Measurements from ENCODE around the gene NXN. TPM values are rescaled to one million over a fixed set of nuclear protein-coding genes. Genes with fewer than 3 reads are reported as not detected.

NXN gene
- total RNA-seq (2021; ENCODE audit: unreplicated experiment) (126 TPM), Bru-seq, nascent RNA (percentile 83 among the genes with signal in this experiment), BruChase-seq, experiment 1, labeled RNA remaining after a 2-hour chase (percentile 78 among the genes with signal in this experiment), BruChase-seq, experiment 2, labeled RNA remaining after a 6-hour chase (percentile 86 among the genes with signal in this experiment)
- 134 TPM for polyA plus RNA-seq (2012; ENCODE audit: insufficient read length)
- long read RNA-seq, transcript NXN-204 (2 exons, 1,047 nt): minor isoform, 12 of 279 reads
- long read RNA-seq, transcript NXN-201 (8 exons, 3,036 nt): major isoform, 155 of 279 reads
- long read RNA-seq, partial matches to known transcripts: 95 of 279 reads
- long read RNA-seq, other reads (novel, unspliced or antisense): 17 of 279 reads

DNA sequence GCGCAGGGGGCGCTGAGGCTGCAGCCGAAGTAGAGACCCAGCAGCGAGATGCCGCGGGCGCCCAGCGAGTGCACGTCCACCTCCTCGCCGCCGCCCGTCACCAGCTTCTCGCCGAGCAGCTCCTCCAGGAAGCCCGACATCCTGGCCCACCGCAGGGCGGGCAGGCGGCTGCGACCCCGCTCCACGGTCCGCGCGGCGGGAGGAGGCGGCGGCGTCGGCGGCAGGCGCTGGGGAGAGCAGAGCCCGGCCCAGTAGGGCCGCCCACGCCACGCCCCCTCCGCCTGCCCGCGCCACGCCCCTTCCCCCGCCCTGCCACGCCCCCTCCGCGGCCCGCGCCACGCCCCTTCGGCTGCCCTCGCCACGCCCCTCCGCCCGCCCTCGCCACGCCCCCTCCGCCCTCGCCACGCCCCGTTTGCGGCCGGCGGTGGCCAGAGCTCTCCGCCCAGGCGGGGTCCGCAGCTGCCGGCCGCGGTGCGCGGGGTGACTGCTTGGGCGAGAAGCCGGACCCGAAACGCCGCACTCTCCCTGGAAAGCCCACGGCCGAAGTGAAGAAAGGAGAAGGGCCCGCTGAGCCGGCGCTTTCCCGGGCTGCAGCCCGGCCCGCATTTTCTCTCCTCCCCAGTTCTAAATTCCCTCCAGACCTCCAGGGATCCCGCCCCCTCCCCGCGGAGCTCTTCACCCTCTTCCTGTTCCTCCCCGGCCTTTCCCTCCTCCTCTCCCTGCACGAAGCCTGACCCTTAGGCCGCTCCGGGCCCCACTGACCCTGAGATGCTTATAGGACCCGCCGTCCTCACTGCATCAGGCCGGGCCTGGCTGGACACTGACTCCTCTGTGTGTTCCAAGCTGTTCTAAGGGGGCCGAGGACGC, at the start of gene NXN:
Gene NXN, minus strand, starts transcription at position 238 of the 867 bp plus-strand sequence.
- in situ Hi-C loops (cut with HindIII; ENCODE audit: low pct_unique_long_range_greater_than_20kb, low sequenced_read_pairs) (no loop called here), intact Hi-C loops (cut with micrococcal nuclease; ENCODE audit: unreplicated experiment) (loop anchor here (5.0 kb wide), 1 partner anchor 182 kb away; no protein-coding TSS in a partner anchor)
- no peaks in the 10 kb centered on the region for H3K9me3 ChIP-seq (ENCODE audit: control insufficient read depth, insufficient read depth, low read depth, low read length)
- H3K27me3 ChIP-seq (ENCODE audit: control insufficient read depth, insufficient read depth, low read length): no peaks in the 10 kb centered on the region
- peak within 1 kb of the TSS; percentile 93 for H3K27ac ChIP-seq (ENCODE audit: low read length)
- ChIA-PET POLR2A (interaction anchor here (0.6 to 0.7 kb wide), 3 partner anchors 24 to 620 kb away, joined by 4 to 9 read pairs (median 6); no protein-coding TSS in a partner anchor), CTCF (interaction anchor here (0.5 to 0.9 kb wide), 7 partner anchors 80 to 623 kb away, joined by 3 to 4 read pairs (median 3); no protein-coding TSS in a partner anchor)
- H3K4me1 ChIP-seq (ENCODE audit: control insufficient read depth, insufficient read depth, low read length): peaks cover 21% of the 10 kb centered on the region
- no peaks in the 10 kb centered on the region; the same call in none of the 2 replicates for H3K36me3 ChIP-seq (ENCODE audit: control insufficient read depth, insufficient read depth, low read length)
- BruUV-seq (replicated peaks): no TSS peak
- DNase-seq (ENCODE audit: low read depth, low spot score) (no peak), ATAC-seq (peak; percentile 91)
- peak within 1 kb of the TSS; percentile 69 to 83 for H3K4me3 ChIP-seq (ENCODE audit: low read depth in 2 of 2, low read length in 2 of 2)
- peak; percentile 50 for TF ChIP-seq POLR2AphosphoS5 (IDR thresholded peaks at IDR 0.05; ENCODE audit: low read depth, low read length)
- TF ChIP-seq TCF7L2 (IDR thresholded peaks at IDR 0.05; ENCODE audit: low read depth, low read length): no peak
- TF ChIP-seq SIN3A (IDR thresholded peaks at IDR 0.05; ENCODE audit: borderline replicate concordance, insufficient read depth, low read depth, low read length): peak; percentile 63

DNA sequence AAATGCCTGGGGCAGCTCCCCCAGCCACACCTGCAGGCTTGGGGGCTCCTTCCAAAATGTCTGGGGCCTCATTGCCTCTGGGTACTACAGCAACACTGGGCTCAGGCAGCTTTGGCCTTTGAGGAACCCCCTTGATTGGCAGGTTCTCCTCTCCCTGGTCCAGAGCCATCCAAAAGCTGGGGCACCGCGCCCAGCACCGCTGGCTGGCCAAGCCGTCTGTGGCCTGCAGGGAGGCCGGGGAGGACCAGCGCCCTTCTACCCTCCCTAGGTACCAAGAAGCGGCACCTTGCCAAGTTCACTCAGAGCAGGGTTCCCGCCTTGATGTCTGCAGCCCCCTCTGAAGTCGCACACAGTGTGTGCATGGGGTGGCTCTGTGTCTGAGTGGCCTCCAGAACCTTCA, 47.5 kb upstream of the NXN start:
- Histone ChIP-seq H3K4me3 (ENCODE audit: low read depth in 2 of 2, low read length in 2 of 2) (no peak overlapping the region), H3K36me3 (ENCODE audit: control insufficient read depth, insufficient read depth, low read length) (no peaks in the 10 kb centered on the region), H3K9me3 (ENCODE audit: control insufficient read depth, insufficient read depth, low read depth, low read length) (no peaks in the 10 kb centered on the region), H3K27ac (ENCODE audit: low read length) (no peak overlapping the region), H3K4me1 (ENCODE audit: control insufficient read depth, insufficient read depth, low read length) (no peaks in the 10 kb centered on the region), H3K27me3 (ENCODE audit: control insufficient read depth, insufficient read depth, low read length) (no peaks in the 10 kb centered on the region)
- CTCF ChIA-PET: no interaction called here
- no TSS peak for BruUV-seq (replicated peaks)
- DNase-seq (ENCODE audit: low read depth, low spot score): no peak
- no peak for ATAC-seq
- intact Hi-C loops (cut with micrococcal nuclease; ENCODE audit: unreplicated experiment): no loop called here
- POLR2A ChIA-PET: no interaction called here
- in situ Hi-C loops (cut with HindIII; ENCODE audit: low pct_unique_long_range_greater_than_20kb, low sequenced_read_pairs): no loop called here
- TF ChIP-seq TCF7L2 (IDR thresholded peaks at IDR 0.05; ENCODE audit: low read depth, low read length) (no peak), POLR2AphosphoS5 (IDR thresholded peaks at IDR 0.05; ENCODE audit: low read depth, low read length) (no peak), SIN3A (IDR thresholded peaks at IDR 0.05; ENCODE audit: borderline replicate concordance, insufficient read depth, low read depth, low read length) (no peak)
- TF ChIP-seq, protein P1, sequence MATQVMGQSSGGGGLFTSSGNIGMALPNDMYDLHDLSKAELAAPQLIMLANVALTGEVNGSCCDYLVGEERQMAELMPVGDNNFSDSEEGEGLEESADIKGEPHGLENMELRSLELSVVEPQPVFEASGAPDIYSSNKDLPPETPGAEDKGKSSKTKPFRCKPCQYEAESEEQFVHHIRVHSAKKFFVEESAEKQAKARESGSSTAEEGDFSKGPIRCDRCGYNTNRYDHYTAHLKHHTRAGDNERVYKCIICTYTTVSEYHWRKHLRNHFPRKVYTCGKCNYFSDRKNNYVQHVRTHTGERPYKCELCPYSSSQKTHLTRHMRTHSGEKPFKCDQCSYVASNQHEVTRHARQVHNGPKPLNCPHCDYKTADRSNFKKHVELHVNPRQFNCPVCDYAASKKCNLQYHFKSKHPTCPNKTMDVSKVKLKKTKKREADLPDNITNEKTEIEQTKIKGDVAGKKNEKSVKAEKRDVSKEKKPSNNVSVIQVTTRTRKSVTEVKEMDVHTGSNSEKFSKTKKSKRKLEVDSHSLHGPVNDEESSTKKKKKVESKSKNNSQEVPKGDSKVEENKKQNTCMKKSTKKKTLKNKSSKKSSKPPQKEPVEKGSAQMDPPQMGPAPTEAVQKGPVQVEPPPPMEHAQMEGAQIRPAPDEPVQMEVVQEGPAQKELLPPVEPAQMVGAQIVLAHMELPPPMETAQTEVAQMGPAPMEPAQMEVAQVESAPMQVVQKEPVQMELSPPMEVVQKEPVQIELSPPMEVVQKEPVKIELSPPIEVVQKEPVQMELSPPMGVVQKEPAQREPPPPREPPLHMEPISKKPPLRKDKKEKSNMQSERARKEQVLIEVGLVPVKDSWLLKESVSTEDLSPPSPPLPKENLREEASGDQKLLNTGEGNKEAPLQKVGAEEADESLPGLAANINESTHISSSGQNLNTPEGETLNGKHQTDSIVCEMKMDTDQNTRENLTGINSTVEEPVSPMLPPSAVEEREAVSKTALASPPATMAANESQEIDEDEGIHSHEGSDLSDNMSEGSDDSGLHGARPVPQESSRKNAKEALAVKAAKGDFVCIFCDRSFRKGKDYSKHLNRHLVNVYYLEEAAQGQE (IDR thresholded peaks at IDR 0.05; ENCODE audit: insufficient read depth in 1 of 2, low read depth in 2 of 2, low read length in 1 of 2): no peak
- TF ChIP-seq, protein P2, sequence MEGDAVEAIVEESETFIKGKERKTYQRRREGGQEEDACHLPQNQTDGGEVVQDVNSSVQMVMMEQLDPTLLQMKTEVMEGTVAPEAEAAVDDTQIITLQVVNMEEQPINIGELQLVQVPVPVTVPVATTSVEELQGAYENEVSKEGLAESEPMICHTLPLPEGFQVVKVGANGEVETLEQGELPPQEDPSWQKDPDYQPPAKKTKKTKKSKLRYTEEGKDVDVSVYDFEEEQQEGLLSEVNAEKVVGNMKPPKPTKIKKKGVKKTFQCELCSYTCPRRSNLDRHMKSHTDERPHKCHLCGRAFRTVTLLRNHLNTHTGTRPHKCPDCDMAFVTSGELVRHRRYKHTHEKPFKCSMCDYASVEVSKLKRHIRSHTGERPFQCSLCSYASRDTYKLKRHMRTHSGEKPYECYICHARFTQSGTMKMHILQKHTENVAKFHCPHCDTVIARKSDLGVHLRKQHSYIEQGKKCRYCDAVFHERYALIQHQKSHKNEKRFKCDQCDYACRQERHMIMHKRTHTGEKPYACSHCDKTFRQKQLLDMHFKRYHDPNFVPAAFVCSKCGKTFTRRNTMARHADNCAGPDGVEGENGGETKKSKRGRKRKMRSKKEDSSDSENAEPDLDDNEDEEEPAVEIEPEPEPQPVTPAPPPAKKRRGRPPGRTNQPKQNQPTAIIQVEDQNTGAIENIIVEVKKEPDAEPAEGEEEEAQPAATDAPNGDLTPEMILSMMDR (IDR thresholded peaks at IDR 0.05): no peak

Data from Panc1 (cell line).